SK-N-SH treated with all-trans-retinoic acid at 6 μM for 48 hours (cell line): ENCODE measurements around the gene NOXO1.

Experiments
- ATAC-seq: fragments of 200-7000 bp; cut with Tn5 transposase; 3 replicates; pipeline ENCODE4 v1.9.1; 2020; ENCODE audit warnings: mild to moderate bottlenecking, moderate library complexity
- BACH2 ChIP-seq: fragments of 250-450 bp; sonication (Bioruptor Pico); IDR thresholded peaks from 2 replicates; pipeline ENCODE4 v1.9.0; 2021; ENCODE audit warnings: mild to moderate bottlenecking, borderline replicate concordance
- CREB5 ChIP-seq: fragments of 250-450 bp; sonication (Bioruptor Pico); IDR thresholded peaks from 2 replicates; pipeline ENCODE4 v1.5.1; 2020; ENCODE audit warnings: low read depth, mild to moderate bottlenecking, moderate library complexity
- CSDC2 ChIP-seq: fragments of 250-450 bp; sonication (Bioruptor Pico); IDR thresholded peaks from 2 replicates; pipeline ENCODE4 v1.5.0; 2020; ENCODE audit warnings: mild to moderate bottlenecking, moderate library complexity
- ESRRG ChIP-seq: fragments of 250-450 bp; sonication (Bioruptor Pico); IDR thresholded peaks from 2 replicates; pipeline ENCODE4 v1.6.1; 2021; ENCODE audit warnings: mild to moderate bottlenecking
- GLIS3 ChIP-seq: fragments of 250-450 bp; sonication (Bioruptor Pico); IDR thresholded peaks from 2 replicates; pipeline ENCODE4 v1.5.0; 2020; ENCODE audit warnings: mild to moderate bottlenecking, moderate library complexity
- OSR1 ChIP-seq: fragments of 250-450 bp; sonication (Bioruptor Pico); IDR thresholded peaks from 2 replicates; pipeline ENCODE4 v1.8.0; 2022; ENCODE audit warnings: moderate library complexity, mild to moderate bottlenecking, inconsistent platforms
- PPARA ChIP-seq: fragments of 250-450 bp; sonication (Bioruptor Pico); IDR thresholded peaks from 2 replicates; pipeline ENCODE4 v1.5.0; 2020; ENCODE audit warnings: mild to moderate bottlenecking, borderline replicate concordance
- RARB ChIP-seq: fragments of 250-450 bp; sonication (Bioruptor Pico); IDR thresholded peaks from 2 replicates; pipeline ENCODE4 v1.8.0; 2021; ENCODE audit warnings: mild to moderate bottlenecking, moderate library complexity
- SNAI2 ChIP-seq: fragments of 250-450 bp; sonication (Bioruptor Pico); IDR thresholded peaks from 2 replicates; pipeline ENCODE4 v1.5.0; 2020; ENCODE audit warnings: mild to moderate bottlenecking, moderate library complexity
- TOX ChIP-seq: fragments of 250-450 bp; sonication (Bioruptor Pico); IDR thresholded peaks from 2 replicates; pipeline ENCODE4 v1.8.0; 2021; ENCODE audit warnings: mild to moderate bottlenecking, moderate library complexity, borderline replicate concordance
- TSHZ2 ChIP-seq: fragments of 250-450 bp; sonication (Bioruptor Pico); IDR thresholded peaks from 2 replicates; pipeline ENCODE4 v1.5.0; 2020; ENCODE audit warnings: mild to moderate bottlenecking, moderate library complexity
- ZFP3 ChIP-seq: fragments of 250-450 bp; sonication (Bioruptor Pico); IDR thresholded peaks from 2 replicates; pipeline ENCODE4 v1.5.0; 2020; ENCODE audit warnings: mild to moderate bottlenecking, moderate library complexity
- ZFP30 ChIP-seq: fragments of 450-650 bp; formaldehyde crosslinking; IDR thresholded peaks from 2 replicates; pipeline ENCODE4 v1.5.0; 2022; ENCODE audit warnings: mild to moderate bottlenecking, moderate library complexity
- ZNF565 ChIP-seq: fragments of 450-650 bp; formaldehyde crosslinking; conservative IDR thresholded peaks from 2 replicates; pipeline ENCODE4 v1.5.0; 2020; ENCODE audit warnings: low read depth, mild to moderate bottlenecking, moderate library complexity
- ZNF70 ChIP-seq: fragments of 450-650 bp; formaldehyde crosslinking; IDR thresholded peaks from 2 replicates; pipeline ENCODE4 v1.5.0; 2020; ENCODE audit warnings: mild to moderate bottlenecking, moderate library complexity
- ZNF8 ChIP-seq: fragments of 450-650 bp; formaldehyde crosslinking; IDR thresholded peaks from 2 replicates; pipeline ENCODE4 v1.5.0; 2020; ENCODE audit warnings: mild to moderate bottlenecking, moderate library complexity
- TF ChIP-seq, protein P1 (sequence below): fragments of 250-450 bp; sonication (Bioruptor Pico); IDR thresholded peaks from 2 replicates; pipeline ENCODE4 v1.8.0; 2021; ENCODE audit warnings: low read depth, mild to moderate bottlenecking, moderate library complexity, borderline replicate concordance
- TF ChIP-seq, protein P2 (sequence below): fragments of 250-450 bp; sonication (Bioruptor Pico); IDR thresholded peaks from 2 replicates; pipeline ENCODE4 v1.5.1; 2021; ENCODE audit warnings: mild to moderate bottlenecking, moderate library complexity
- TF ChIP-seq, protein P3 (sequence below): fragments of 250-450 bp; sonication (Bioruptor Pico); IDR thresholded peaks from 2 replicates; pipeline ENCODE4 v1.8.0; 2020; ENCODE audit warnings: mild to moderate bottlenecking, moderate library complexity, borderline replicate concordance

The NOXO1 gene

DNA sequence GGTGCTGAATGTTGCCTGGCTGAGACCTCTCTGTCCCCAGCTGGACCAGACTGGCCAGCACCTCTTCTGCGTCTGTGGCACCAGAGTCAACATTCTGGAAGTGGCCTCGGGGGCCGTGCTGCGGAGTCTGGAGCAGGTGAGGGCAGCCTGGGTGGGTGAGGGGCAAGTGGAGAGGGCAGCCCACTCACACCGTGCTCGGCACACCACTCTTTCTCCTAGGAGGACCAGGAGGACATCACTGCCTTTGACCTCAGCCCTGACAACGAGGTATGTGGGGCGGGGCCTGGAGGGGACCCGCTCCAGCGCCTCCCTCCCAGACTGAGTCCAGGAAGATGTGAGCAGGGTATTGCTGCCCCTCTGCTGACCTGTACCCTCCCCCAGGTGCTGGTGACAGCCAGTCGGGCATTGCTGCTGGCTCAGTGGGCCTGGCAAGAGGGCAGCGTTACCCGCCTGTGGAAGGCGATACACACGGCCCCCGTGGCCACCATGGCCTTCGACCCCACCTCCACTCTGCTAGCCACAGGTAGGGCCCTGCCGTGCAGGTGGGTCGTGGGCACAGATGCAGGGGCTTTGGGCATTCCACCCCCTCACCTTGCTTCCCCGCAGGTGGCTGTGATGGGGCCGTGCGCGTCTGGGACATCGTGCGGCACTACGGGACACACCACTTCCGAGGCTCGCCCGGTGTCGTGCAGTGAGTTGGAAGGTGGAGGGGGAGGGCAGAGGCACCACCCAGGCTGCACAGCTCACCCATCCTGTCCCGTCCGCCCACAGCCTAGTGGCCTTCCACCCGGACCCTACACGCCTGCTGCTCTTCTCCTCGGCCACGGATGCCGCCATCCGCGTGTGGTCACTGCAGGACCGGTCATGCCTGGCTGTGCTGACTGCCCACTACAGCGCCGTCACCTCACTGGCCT is 6.9 kb downstream of the NOXO1 start:
- TF ChIP-seq CREB5 (no peak), ZNF565 (no peak), ZFP3 (CRISPR knock-in tag) (no peak), PPARA (CRISPR knock-in tag) (no peak), ZNF70 (CRISPR knock-in tag) (no peak), ZNF8 (CRISPR knock-in tag) (no peak)
- TF ChIP-seq, protein P1, sequence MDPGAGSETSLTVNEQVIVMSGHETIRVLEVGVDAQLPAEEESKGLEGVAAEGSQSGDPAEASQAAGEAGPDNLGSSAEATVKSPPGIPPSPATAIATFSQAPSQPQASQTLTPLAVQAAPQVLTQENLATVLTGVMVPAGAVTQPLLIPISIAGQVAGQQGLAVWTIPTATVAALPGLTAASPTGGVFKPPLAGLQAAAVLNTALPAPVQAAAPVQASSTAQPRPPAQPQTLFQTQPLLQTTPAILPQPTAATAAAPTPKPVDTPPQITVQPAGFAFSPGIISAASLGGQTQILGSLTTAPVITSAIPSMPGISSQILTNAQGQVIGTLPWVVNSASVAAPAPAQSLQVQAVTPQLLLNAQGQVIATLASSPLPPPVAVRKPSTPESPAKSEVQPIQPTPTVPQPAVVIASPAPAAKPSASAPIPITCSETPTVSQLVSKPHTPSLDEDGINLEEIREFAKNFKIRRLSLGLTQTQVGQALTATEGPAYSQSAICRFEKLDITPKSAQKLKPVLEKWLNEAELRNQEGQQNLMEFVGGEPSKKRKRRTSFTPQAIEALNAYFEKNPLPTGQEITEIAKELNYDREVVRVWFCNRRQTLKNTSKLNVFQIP (CRISPR knock-in tag) = no peak
- TF ChIP-seq, protein P2, sequence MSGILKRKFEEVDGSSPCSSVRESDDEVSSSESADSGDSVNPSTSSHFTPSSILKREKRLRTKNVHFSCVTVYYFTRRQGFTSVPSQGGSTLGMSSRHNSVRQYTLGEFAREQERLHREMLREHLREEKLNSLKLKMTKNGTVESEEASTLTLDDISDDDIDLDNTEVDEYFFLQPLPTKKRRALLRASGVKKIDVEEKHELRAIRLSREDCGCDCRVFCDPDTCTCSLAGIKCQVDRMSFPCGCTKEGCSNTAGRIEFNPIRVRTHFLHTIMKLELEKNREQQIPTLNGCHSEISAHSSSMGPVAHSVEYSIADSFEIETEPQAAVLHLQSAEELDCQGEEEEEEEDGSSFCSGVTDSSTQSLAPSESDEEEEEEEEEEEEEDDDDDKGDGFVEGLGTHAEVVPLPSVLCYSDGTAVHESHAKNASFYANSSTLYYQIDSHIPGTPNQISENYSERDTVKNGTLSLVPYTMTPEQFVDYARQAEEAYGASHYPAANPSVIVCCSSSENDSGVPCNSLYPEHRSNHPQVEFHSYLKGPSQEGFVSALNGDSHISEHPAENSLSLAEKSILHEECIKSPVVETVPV (CRISPR knock-in tag) = no peak
- TF ChIP-seq, all 23 proteins: peak for 0
- no peak for ATAC-seq

GRCh38 chr16:1973461-1974156 is 7.7 kb downstream of the NOXO1 start:
- no peak for ATAC-seq
- TF ChIP-seq SNAI2 = no peak
- TF ChIP-seq, protein P3, sequence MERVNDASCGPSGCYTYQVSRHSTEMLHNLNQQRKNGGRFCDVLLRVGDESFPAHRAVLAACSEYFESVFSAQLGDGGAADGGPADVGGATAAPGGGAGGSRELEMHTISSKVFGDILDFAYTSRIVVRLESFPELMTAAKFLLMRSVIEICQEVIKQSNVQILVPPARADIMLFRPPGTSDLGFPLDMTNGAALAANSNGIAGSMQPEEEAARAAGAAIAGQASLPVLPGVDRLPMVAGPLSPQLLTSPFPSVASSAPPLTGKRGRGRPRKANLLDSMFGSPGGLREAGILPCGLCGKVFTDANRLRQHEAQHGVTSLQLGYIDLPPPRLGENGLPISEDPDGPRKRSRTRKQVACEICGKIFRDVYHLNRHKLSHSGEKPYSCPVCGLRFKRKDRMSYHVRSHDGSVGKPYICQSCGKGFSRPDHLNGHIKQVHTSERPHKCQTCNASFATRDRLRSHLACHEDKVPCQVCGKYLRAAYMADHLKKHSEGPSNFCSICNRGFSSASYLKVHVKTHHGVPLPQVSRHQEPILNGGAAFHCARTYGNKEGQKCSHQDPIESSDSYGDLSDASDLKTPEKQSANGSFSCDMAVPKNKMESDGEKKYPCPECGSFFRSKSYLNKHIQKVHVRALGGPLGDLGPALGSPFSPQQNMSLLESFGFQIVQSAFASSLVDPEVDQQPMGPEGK (CRISPR knock-in tag) = no peak
- TF ChIP-seq, protein P1 (CRISPR knock-in tag) = no peak

DNA sequence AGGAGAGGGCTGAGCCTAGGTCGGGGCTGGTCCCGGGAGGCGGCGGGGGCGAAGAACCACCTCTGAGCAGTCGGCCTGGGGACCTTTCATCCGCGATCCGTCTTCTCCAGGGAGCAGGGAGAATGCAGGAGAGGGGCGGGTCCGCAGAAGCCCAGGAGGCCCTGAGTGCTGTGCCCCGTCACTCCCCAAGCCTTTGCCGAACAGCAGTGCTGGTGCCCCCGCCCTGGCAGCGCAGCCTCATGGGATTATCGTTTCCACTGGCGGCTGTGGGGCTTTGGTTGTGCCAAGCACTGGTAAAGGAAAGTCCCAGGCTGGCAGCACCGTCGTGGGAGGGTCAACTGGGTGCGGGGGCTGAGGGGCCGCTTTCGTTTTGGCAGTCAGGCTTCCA is 8.8 kb downstream of the NOXO1 start:
- TF ChIP-seq ZFP3 (CRISPR knock-in tag) (no peak), ESRRG (CRISPR knock-in tag) (no peak), CSDC2 (CRISPR knock-in tag) (no peak), ZNF70 (CRISPR knock-in tag) (no peak), SNAI2 (no peak), BACH2 (CRISPR knock-in tag) (no peak), TSHZ2 (no peak), TOX (CRISPR knock-in tag) (no peak), ZFP30 (CRISPR knock-in tag) (no peak), RARB (CRISPR knock-in tag) (no peak), CREB5 (no peak), ZNF565 (no peak), OSR1 (CRISPR knock-in tag) (no peak), GLIS3 (CRISPR knock-in tag) (no peak), PPARA (CRISPR knock-in tag) (no peak)
- TF ChIP-seq, protein P1 (CRISPR knock-in tag) = no peak
- ATAC-seq = peak; percentile 56
